HG02678 (cell line): ENCODE results near the gene TOR4A.

Experiments used
- ATAC-seq: cut with Tn5 transposase; IDR thresholded peaks from one replicate; pipeline ENCODE4 v1.9.1; 2021; ENCODE audit warnings: mild to moderate bottlenecking, moderate library complexity; ENCODE audit not compliant: unreplicated experiment

TOR4A gene

GRCh38 chr9:137331929-137332328, 54.4 kb downstream of the TOR4A start:
- no peak for ATAC-seq
